ENCODE measurements around the gene TMEM260. TPM values are rescaled to one million over a fixed set of nuclear protein-coding genes. Genes with fewer than 3 reads are reported as not detected.

Gene TMEM260
- total and polyA plus RNA-seq, 2 experiments from 2014 or later = 12.2 to 38.9 TPM

DNA sequence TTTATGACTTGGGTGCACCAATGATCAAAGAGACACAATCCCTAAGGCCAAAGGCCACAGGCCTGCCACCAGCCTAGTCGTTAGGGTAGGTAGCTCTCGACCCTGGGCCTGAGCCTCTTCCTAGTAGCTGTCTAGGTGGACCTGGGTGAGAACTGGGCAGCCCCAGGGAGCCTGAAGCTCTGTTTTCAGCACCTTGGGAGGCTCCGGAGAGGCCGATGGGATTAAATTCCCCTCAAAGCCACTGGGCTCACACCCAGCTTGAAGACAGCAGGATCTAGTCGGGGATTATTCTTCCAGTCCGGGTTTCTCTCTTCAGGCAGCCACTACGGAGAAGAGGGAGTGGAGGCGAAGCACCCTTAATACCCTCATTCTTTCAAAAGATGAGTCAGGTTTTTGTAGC lies 79.8 kb downstream of the TMEM260 start:
- Histone ChIP-seq H3K4me1 (ENCODE audit: low read depth) (no peaks in the 10 kb centered on the region), H3K27ac (no peak overlapping the region), H3K36me3 (no peaks in the 10 kb centered on the region), H3K27me3 (peaks cover 3% of the 10 kb centered on the region), H3K4me3 (no peak overlapping the region), H3K9me3 (ENCODE audit: low read depth) (no peaks in the 10 kb centered on the region)
- peak in 1 of 2 donors; percentile 6 for DNase-seq (ENCODE audit: low read depth in 1 of 2, low spot score in 1 of 2)
- TF ChIP-seq, protein P1, sequence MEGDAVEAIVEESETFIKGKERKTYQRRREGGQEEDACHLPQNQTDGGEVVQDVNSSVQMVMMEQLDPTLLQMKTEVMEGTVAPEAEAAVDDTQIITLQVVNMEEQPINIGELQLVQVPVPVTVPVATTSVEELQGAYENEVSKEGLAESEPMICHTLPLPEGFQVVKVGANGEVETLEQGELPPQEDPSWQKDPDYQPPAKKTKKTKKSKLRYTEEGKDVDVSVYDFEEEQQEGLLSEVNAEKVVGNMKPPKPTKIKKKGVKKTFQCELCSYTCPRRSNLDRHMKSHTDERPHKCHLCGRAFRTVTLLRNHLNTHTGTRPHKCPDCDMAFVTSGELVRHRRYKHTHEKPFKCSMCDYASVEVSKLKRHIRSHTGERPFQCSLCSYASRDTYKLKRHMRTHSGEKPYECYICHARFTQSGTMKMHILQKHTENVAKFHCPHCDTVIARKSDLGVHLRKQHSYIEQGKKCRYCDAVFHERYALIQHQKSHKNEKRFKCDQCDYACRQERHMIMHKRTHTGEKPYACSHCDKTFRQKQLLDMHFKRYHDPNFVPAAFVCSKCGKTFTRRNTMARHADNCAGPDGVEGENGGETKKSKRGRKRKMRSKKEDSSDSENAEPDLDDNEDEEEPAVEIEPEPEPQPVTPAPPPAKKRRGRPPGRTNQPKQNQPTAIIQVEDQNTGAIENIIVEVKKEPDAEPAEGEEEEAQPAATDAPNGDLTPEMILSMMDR (IDR thresholded peaks at IDR 0.05; ENCODE audit: low read depth, low read length) = no peak

DNA sequence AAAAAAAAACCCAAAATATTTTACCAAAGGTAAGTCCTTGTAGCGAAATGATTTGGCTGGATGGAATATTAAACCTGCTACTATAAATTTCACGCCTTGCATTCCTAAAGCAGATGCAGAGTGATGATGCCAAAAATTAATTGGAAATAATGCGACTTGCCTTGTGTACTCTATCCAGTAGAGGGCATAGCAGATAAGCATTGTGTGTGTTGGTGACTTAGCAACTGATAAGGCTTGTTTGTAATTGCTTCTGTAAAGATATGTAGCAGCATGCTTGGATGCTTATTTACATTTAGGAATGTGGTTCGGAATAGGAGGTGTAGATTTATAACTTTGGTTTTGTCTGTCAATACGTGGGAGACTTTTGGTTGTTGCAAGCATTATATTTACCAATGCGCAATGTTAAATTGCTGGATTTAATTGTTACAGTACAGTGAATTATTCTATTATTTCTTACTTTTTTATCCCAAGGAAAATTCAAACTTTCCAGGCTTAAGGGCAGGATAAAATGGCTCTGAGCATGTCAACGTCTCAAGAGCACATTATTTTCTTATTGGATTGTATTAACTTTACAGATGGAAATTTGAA lies 80.5 kb downstream of the TMEM260 start:
- H3K27ac ChIP-seq = no peak overlapping the region
- no peaks in the 10 kb centered on the region for H3K9me3 ChIP-seq (ENCODE audit: low read depth)
- H3K36me3 ChIP-seq = no peaks in the 10 kb centered on the region
- TF ChIP-seq, protein P1 (IDR thresholded peaks at IDR 0.05; ENCODE audit: low read depth, low read length) = peak; percentile 65
- peak; percentile 50 to 60 for DNase-seq (ENCODE audit: low read depth in 1 of 2, low spot score in 1 of 2)
- H3K4me3 ChIP-seq = no peak overlapping the region
- H3K27me3 ChIP-seq = peaks cover 3% of the 10 kb centered on the region
- H3K4me1 ChIP-seq (ENCODE audit: low read depth) = no peaks in the 10 kb centered on the region

DNA sequence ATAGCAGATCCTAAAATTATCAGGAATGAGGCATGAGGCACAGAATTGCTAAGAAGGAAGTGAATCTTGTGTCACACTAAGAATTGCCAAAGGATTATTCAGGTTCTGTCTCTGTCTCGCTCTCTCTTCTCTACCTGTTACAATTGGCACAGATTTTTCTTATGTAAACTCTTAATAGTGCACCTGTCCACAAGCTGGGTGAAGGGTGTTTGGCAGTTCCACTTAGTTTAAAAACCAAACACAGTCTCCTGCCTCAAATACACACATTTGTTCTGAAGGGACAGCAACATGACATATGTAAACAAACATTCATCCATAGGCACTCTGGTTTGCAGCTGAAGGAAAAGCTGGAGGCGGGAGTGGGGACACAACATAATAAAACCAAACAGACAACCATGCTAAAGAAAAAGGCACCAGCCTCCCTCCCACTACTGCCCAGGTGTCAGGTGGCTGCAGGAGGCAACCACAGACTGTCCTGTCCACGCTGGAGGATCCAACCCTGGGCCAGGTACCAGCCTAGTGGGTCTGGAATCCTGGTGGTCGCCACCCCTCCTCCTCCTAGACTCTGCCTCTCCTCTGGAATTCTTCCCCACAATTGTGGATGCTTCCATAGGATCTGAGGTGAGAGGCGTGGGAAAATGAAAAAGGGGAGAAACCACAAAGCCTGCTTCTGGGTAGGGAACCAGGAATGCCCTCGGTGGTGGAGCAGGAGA lies 81.2 kb downstream of the TMEM260 start:
- H3K4me1 ChIP-seq (ENCODE audit: low read depth) = no peaks in the 10 kb centered on the region
- no peak overlapping the region for H3K27ac ChIP-seq
- H3K9me3 ChIP-seq (ENCODE audit: low read depth) = no peaks in the 10 kb centered on the region
- H3K36me3 ChIP-seq = no peaks in the 10 kb centered on the region
- H3K27me3 ChIP-seq = peaks cover 3% of the 10 kb centered on the region
- TF ChIP-seq, protein P1 (IDR thresholded peaks at IDR 0.05; ENCODE audit: low read depth, low read length) = no peak
- no peak for DNase-seq (ENCODE audit: low read depth in 1 of 2, low spot score in 1 of 2)
- H3K4me3 ChIP-seq = no peak overlapping the region

DNA sequence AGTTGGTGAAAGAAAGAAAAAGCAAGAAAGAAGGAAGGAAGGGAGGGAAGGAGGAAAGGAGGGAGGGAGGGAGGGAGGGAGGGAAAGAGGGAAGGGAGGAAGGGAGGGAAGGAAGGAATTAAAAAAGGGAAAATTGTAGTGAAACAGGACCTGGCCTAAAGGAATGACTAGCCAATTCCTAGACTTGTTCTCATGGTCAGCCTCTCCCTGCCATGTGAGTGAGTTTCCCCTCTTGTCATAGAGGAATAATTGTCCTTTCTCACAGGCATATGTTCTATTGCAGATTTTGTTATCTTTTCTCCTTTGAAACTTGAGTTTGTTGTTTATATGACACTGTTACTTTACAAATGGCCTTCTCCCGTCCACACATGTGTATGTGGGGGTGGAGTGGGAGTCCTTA lies 81.9 kb downstream of the TMEM260 start:
- Histone ChIP-seq H3K4me3 (no peak overlapping the region), H3K4me1 (ENCODE audit: low read depth) (no peaks in the 10 kb centered on the region)

DNA sequence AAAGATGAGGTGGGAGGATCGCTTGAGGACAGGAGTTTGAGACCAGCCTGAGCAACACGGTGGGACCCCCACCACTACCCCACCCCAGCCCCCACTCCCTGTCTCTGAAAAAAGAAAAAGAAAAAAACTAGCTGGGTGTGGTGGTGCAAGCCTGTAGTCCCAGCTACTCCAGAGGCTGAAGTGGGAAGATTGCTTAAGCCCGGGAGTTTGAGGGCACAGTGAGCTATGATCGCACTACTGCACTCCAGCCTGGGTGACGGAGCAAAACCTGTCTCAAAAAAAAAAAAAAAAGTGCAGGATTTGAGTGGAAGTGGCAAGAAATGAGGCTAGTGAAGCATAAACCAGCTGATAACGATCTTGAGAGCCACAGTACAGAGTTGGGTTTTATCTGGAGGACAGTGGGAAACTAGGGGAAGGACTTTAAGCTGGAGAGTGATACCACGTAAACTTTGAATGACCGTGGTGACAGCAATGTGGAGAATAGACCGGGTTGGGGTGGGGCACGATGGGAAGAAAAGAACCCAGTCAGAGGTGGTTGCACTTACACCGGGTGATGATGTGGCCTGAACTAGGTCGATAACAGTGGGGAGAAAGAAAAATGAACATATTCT lies 85.3 kb downstream of the TMEM260 start:
- H3K27ac ChIP-seq = no peak overlapping the region
- no peaks in the 10 kb centered on the region for H3K9me3 ChIP-seq (ENCODE audit: low read depth)
- DNase-seq (ENCODE audit: low read depth in 1 of 2, low spot score in 1 of 2) = no peak
- H3K4me3 ChIP-seq = no peak overlapping the region
- TF ChIP-seq, protein P1 (IDR thresholded peaks at IDR 0.05; ENCODE audit: low read depth, low read length) = no peak
- H3K4me1 ChIP-seq (ENCODE audit: low read depth) = no peaks in the 10 kb centered on the region
- H3K36me3 ChIP-seq = no peaks in the 10 kb centered on the region
- peaks cover 3% of the 10 kb centered on the region for H3K27me3 ChIP-seq

More for the DNA sequence above, 81.9 kb downstream of the TMEM260 start:
- no peak for DNase-seq (ENCODE audit: low read depth in 1 of 2, low spot score in 1 of 2)
- H3K27me3 ChIP-seq = peaks cover 3% of the 10 kb centered on the region
- H3K36me3 ChIP-seq = no peaks in the 10 kb centered on the region
- H3K9me3 ChIP-seq (ENCODE audit: low read depth) = no peaks in the 10 kb centered on the region
- TF ChIP-seq, protein P1 (IDR thresholded peaks at IDR 0.05; ENCODE audit: low read depth, low read length) = no peak
- H3K27ac ChIP-seq = no peak overlapping the region
